Ishikawa (cell line): Measurements from ENCODE around the gene PHGDH.

ENCODE experiments used
- MAX ChIP-seq: IDR thresholded peaks from 2 replicates; pipeline ENCODE4 v1.6.1; 2012
- NFIC ChIP-seq: IDR thresholded peaks from 2 replicates; pipeline ENCODE4 v1.6.1; 2012

- TF ChIP-seq NFIC = no peak
- no peak for TF ChIP-seq MAX
Observed at GRCh38 chr1:119745034-119745433, 33.3 kb downstream of the PHGDH start.
